ENCODE results near the gene RHOU.

GRCh38 chr1:228794173-228794572 lies 58.9 kb downstream of the RHOU start:
- TF ChIP-seq CTCF (IDR thresholded peaks at IDR 0.05), result no peak
- no peak for TF ChIP-seq POLR2AphosphoS5 (IDR thresholded peaks at IDR 0.05)
- TF ChIP-seq EP300 (IDR thresholded peaks at IDR 0.05), result no peak
